HepG2 (cell line): Measurements from ENCODE around the gene POFUT1. TPM values are rescaled to one million over a fixed set of nuclear protein-coding genes. Genes with fewer than 3 reads are reported as not detected.

Experiments used
- AGO2 ChIP-seq: fragments of 200-400 bp; formaldehyde crosslinking; optimal IDR thresholded peaks from 2 replicates; pipeline ENCODE3; 2017; ENCODE audit warnings: mild to moderate bottlenecking, low read depth, low read length, moderate library complexity
- CC2D1A ChIP-seq: sonication (generic); formaldehyde crosslinking; IDR thresholded peaks from 2 replicates; pipeline ENCODE4 v1.8.1; 2023; ENCODE audit warnings: mild to moderate bottlenecking, missing genetic modification reagents
- FLYWCH1 ChIP-seq: sonication (generic); formaldehyde crosslinking; IDR thresholded peaks from 2 replicates; pipeline ENCODE4 v1.8.1; 2023; ENCODE audit warnings: mild to moderate bottlenecking, missing genetic modification reagents
- GATAD1 ChIP-seq: IDR thresholded peaks from 2 replicates; pipeline ENCODE4 v1.6.1; 2016; ENCODE audit warnings: missing genetic modification reagents, missing compliant biosample characterization
- GTF2F1 ChIP-seq: fragments of 150-350 bp; IDR thresholded peaks from 2 replicates; pipeline ENCODE4 v1.6.1; 2014; ENCODE audit warnings: low read length
- HOXD1 ChIP-seq: sonication (generic); formaldehyde crosslinking; IDR thresholded peaks from 2 replicates; pipeline ENCODE4 v1.5.0; 2020; ENCODE audit warnings: missing genetic modification reagents
- KLF15 ChIP-seq: sonication (generic); formaldehyde crosslinking; IDR thresholded peaks from 2 replicates; pipeline ENCODE4 v1.8.1; 2023; ENCODE audit warnings: borderline replicate concordance, mild to moderate bottlenecking, inconsistent platforms, missing genetic modification reagents, mixed read lengths
- PAF1 ChIP-seq: IDR thresholded peaks from 2 replicates; pipeline ENCODE4 v1.6.1; 2016; ENCODE audit warnings: missing genetic modification reagents, missing compliant biosample characterization
- ZFP36L2 ChIP-seq: sonication (generic); formaldehyde crosslinking; IDR thresholded peaks from 2 replicates; pipeline ENCODE4 v1.4.0; 2020; ENCODE audit warnings: missing genetic modification reagents
- ZNF282 ChIP-seq: fragments of 450-650 bp; IDR thresholded peaks from 2 replicates; pipeline ENCODE4 v1.6.1; 2018; ENCODE audit not compliant: partially characterized antibody
- ZNF552 ChIP-seq: sonication (generic); formaldehyde crosslinking; IDR thresholded peaks from 2 replicates; pipeline ENCODE4 v1.9.0; 2022; ENCODE audit warnings: missing genetic modification reagents, mild to moderate bottlenecking, borderline replicate concordance
- ZNF746 ChIP-seq: sonication (generic); formaldehyde crosslinking; IDR thresholded peaks from 2 replicates; pipeline ENCODE4 v1.8.0; 2022; ENCODE audit warnings: mild to moderate bottlenecking, missing genetic modification reagents
- polyA plus RNA-seq, 8 experiments: library from polyadenylated mRNA; depleted of rRNA in 3 of 8; stranded (reverse) in 7 of 8; unstranded in 1 of 8; fragments of >200 nt; fragmentation: Illumina TruSeq in 4 of 8; extraction: Trizol in 4 of 8; gene quantifications; 2 replicates each; pipeline versions ENCODE4 v1.2.1 to v1.2.3, GENCODE V29; 2011 to 2016; ENCODE audit warnings: low read depth in 4 of 8, missing spikeins in 1 of 8, mixed read lengths in 1 of 8; ENCODE audit not compliant: insufficient read depth in 1 of 8
- total RNA-seq, 5 experiments: library from RNA; depleted of rRNA; stranded (reverse); fragments of >200 nt; fragmentation: Illumina TruSeq; extraction: Trizol; gene quantifications; 2 replicates each; pipeline ENCODE4 v1.2.3, GENCODE V29; 2016; ENCODE audit warnings: low read depth in 1 of 5
- TF ChIP-seq, protein P1 (sequence below): sonication (generic); formaldehyde crosslinking; IDR thresholded peaks from 2 replicates; pipeline ENCODE4 v1.4.0; 2020; ENCODE audit warnings: missing genetic modification reagents
- TF ChIP-seq, protein P2 (sequence below): sonication (generic); formaldehyde crosslinking; IDR thresholded peaks from 2 replicates; pipeline ENCODE4 v1.5.1; 2020; ENCODE audit warnings: missing genetic modification reagents, mild to moderate bottlenecking, borderline replicate concordance
- TF ChIP-seq, protein P3 (sequence below): IDR thresholded peaks from 2 replicates; pipeline ENCODE4 v1.6.1; 2016; ENCODE audit warnings: low read depth, control low read depth
- TF ChIP-seq, protein P4 (sequence below): sonication (generic); formaldehyde crosslinking; IDR thresholded peaks from 2 replicates; pipeline ENCODE4 v1.8.0; 2022; ENCODE audit warnings: missing genetic modification reagents, mild to moderate bottlenecking, inconsistent platforms, borderline replicate concordance
- TF ChIP-seq, protein P5 (sequence below): sonication (generic); formaldehyde crosslinking; IDR thresholded peaks from 2 replicates; pipeline ENCODE4 v1.5.1; 2020; ENCODE audit warnings: missing genetic modification reagents, mild to moderate bottlenecking, borderline replicate concordance

POFUT1 gene
- total and polyA plus RNA-seq, 2 of the 13 experiments (the other 11 are each of a cell fraction or from before 2014, with no cell fraction given): 35.5 to 58.3 TPM

DNA sequence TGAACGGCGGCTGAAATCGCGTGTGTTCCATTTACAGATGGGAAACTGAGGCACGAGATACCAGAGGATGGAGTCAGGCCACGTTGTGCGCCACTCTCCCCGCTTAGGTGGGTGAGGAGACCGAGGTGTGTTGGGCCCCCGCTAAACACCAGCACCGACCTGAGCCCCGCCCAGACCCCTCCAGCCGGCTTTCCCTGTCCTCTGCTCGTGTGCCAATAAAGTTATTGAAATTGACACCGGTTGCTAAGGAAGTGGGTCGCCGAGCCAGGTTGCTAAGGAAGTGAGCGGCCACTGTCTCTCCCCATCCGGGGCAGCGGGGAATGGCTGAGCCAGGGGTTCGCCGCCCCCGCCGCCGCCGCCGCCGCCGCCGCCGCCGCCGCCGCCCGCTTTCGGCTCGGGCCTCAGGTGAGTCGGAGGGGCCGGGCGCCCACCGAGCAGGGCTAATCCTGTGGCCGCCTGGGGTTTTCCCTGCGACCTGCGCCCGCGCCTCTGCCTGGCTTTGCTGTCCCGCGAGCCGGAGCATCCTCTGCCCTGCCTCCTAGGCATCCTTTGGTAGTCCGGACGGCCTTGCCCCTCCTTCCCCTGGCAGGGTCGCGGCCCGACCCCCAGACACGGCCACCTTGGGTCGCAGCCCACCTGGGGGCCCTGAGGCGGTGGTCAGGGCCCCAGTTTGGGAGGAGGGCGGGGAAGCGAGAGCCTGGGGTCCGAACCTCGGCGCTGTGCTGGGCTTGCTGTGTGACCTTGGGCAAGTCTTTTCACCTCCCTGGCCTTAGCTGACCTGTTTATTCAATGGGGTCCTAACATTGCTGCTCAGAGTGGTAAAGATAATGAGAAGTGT, 69.9 kb downstream of the POFUT1 start, which contains the start of gene KIF3B (continued):
- TF ChIP-seq, protein P1, sequence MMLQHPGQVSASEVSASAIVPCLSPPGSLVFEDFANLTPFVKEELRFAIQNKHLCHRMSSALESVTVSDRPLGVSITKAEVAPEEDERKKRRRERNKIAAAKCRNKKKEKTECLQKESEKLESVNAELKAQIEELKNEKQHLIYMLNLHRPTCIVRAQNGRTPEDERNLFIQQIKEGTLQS (CRISPR knock-in tag): no peak; the same call in 1 of the 2 replicates
- TF ChIP-seq HOXD1 (CRISPR knock-in tag) (peak; percentile 79), GTF2F1 (peak; percentile 82; the same call in 1 of the 2 replicates), AGO2 (peak; percentile 75), ZNF552 (CRISPR knock-in tag) (0 out of 2 replicates have a peak, but pooled peaks have one; percentile 62), ZFP36L2 (CRISPR knock-in tag) (0 out of 2 replicates have a peak, but pooled peaks have one; percentile 63), ZNF282 (no peak), FLYWCH1 (CRISPR knock-in tag) (no peak), GATAD1 (CRISPR knock-in tag) (peak; percentile 90), PAF1 (CRISPR knock-in tag) (no peak), ZNF746 (CRISPR knock-in tag) (peak; percentile 37; the same call in 1 of the 2 replicates), KLF15 (CRISPR knock-in tag) (no peak), CC2D1A (CRISPR knock-in tag) (no peak)
- TF ChIP-seq, protein P2, sequence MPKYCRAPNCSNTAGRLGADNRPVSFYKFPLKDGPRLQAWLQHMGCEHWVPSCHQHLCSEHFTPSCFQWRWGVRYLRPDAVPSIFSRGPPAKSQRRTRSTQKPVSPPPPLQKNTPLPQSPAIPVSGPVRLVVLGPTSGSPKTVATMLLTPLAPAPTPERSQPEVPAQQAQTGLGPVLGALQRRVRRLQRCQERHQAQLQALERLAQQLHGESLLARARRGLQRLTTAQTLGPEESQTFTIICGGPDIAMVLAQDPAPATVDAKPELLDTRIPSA (CRISPR knock-in tag): no peak
- TF ChIP-seq, protein P3, sequence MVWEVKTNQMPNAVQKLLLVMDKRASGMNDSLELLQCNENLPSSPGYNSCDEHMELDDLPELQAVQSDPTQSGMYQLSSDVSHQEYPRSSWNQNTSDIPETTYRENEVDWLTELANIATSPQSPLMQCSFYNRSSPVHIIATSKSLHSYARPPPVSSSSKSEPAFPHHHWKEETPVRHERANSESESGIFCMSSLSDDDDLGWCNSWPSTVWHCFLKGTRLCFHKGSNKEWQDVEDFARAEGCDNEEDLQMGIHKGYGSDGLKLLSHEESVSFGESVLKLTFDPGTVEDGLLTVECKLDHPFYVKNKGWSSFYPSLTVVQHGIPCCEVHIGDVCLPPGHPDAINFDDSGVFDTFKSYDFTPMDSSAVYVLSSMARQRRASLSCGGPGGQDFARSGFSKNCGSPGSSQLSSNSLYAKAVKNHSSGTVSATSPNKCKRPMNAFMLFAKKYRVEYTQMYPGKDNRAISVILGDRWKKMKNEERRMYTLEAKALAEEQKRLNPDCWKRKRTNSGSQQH (CRISPR knock-in tag): peak; percentile 88
- TF ChIP-seq, protein P4, sequence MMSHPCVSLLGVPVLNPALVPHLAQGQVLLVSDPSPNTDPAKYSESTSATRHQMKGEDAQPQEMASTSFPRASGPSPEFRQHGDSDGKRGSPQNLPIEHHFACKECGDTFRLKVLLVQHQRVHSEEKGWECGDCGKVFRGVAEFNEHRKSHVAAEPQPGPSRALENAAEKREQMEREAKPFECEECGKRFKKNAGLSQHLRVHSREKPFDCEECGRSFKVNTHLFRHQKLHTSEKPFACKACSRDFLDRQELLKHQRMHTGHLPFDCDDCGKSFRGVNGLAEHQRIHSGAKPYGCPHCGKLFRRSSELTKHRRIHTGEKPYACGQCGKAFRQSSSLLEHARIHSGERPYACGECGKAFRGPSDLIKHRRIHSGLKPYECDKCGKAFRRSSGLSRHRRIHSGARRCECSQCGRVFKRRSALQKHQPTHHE: peak; percentile 97; the same call in 1 of the 2 replicates
- TF ChIP-seq, protein P5, sequence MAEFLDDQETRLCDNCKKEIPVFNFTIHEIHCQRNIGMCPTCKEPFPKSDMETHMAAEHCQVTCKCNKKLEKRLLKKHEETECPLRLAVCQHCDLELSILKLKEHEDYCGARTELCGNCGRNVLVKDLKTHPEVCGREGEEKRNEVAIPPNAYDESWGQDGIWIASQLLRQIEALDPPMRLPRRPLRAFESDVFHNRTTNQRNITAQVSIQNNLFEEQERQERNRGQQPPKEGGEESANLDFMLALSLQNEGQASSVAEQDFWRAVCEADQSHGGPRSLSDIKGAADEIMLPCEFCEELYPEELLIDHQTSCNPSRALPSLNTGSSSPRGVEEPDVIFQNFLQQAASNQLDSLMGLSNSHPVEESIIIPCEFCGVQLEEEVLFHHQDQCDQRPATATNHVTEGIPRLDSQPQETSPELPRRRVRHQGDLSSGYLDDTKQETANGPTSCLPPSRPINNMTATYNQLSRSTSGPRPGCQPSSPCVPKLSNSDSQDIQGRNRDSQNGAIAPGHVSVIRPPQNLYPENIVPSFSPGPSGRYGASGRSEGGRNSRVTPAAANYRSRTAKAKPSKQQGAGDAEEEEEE: peak; percentile 28; the same call in 1 of the 2 replicates
